CD8-positive, alpha-beta memory T cell (primary cell): ENCODE data around the gene CCDC66. TPM values are rescaled to one million over a fixed set of nuclear protein-coding genes. Genes with fewer than 3 reads are reported as not detected.

Experiments used
- CTCF ChIA-PET: fragments of 350-600 bp; sonication (Branson Sonifier 250); formaldehyde crosslinking; loops from one replicate; lab custom pipeline; 2021; ENCODE audit warnings: antibody characterized with exemption; lab: Charles Lee
- POLR2A ChIA-PET: fragments of 350-600 bp; sonication (Branson Sonifier 250); formaldehyde crosslinking; loops from one replicate; lab custom pipeline; 2021; ENCODE audit warnings: antibody characterized with exemption; lab: Charles Lee
- DNase-seq, 5 donors: peaks; one replicate each; pipeline versions ENCODE4 v3.0.0 to v3.0.0-alpha.2; 2020 to 2022; ENCODE audit warnings: mixed read lengths in 1 of 5
- H3K27ac ChIP-seq: one replicate; pipeline ENCODE4 v1.7.0; 2013; ENCODE audit warnings: low read depth, mild to moderate bottlenecking, low read length, moderate library complexity
- H3K27me3 ChIP-seq: 2 replicates; pipeline ENCODE4 v1.7.0; 2013; ENCODE audit warnings: low read length, mild to moderate bottlenecking; ENCODE audit not compliant: insufficient read depth, poor library complexity, severe bottlenecking
- H3K36me3 ChIP-seq: 2 replicates; pipeline ENCODE4 v1.7.0; 2013; ENCODE audit warnings: mild to moderate bottlenecking, low read length, moderate library complexity; ENCODE audit not compliant: insufficient read depth
- H3K4me1 ChIP-seq: 2 replicates; pipeline ENCODE4 v1.7.0; 2013; ENCODE audit warnings: mild to moderate bottlenecking, low read length, moderate library complexity; ENCODE audit not compliant: insufficient read depth
- H3K4me3 ChIP-seq: 2 replicates; pipeline ENCODE4 v1.7.0; 2013; ENCODE audit warnings: mild to moderate bottlenecking, low read length
- H3K9me3 ChIP-seq: 2 replicates; pipeline ENCODE4 v1.7.0; 2013; ENCODE audit warnings: mild to moderate bottlenecking, low read length
- H3K27ac Mint-ChIP-seq, 8 donors: one replicate each; pipeline ENCODE4 v1.8.0; 2020 to 2021; ENCODE audit warnings: mixed read lengths in 8 of 8, mild to moderate bottlenecking in 6 of 8, inconsistent platforms in 3 of 8, moderate library complexity in 3 of 8
- H3K27me3 Mint-ChIP-seq, 2 donors: one replicate each; pipeline ENCODE4 v1.8.0; 2020 to 2021; ENCODE audit warnings: mixed read lengths in 2 of 2, mild to moderate bottlenecking in 1 of 2, moderate library complexity in 1 of 2
- H3K36me3 Mint-ChIP-seq, 3 donors: one replicate each; pipeline ENCODE4 v1.8.0; 2020 to 2021; ENCODE audit warnings: mixed read lengths in 3 of 3, inconsistent platforms in 1 of 3, mild to moderate bottlenecking in 1 of 3
- H3K4me1 Mint-ChIP-seq, 3 donors: one replicate each; pipeline ENCODE4 v1.8.0; 2020 to 2021; ENCODE audit warnings: mixed read lengths in 3 of 3, inconsistent platforms in 1 of 3, mild to moderate bottlenecking in 1 of 3
- H3K4me3 Mint-ChIP-seq, 7 donors: one replicate each; pipeline ENCODE4 v1.8.0; 2020 to 2021; ENCODE audit warnings: mixed read lengths in 7 of 7, mild to moderate bottlenecking in 6 of 7, moderate library complexity in 4 of 7, inconsistent platforms in 2 of 7
- H3K9me3 Mint-ChIP-seq, 5 donors: one replicate each; pipeline ENCODE4 v1.8.0; 2020 to 2022; ENCODE audit warnings: mixed read lengths in 5 of 5, mild to moderate bottlenecking in 3 of 5, moderate library complexity in 2 of 5, inconsistent platforms in 1 of 5
- polyA plus RNA-seq: library from polyadenylated mRNA; unstranded; fragments of 300-500 nt; fragmentation: Illumina TruSeq; gene quantifications from one replicate; pipeline ENCODE4 v1.2.3, GENCODE V29; 2021
- total RNA-seq, 2 experiments: library from RNA; stranded (reverse); gene quantifications; one replicate each; pipeline ENCODE4 v1.2.3, GENCODE V29; 2021

CCDC66 gene
- total RNA-seq (10 to 100 TPM; 35.7 to 38.7 TPM), polyA plus RNA-seq (25.0 TPM)

DNA sequence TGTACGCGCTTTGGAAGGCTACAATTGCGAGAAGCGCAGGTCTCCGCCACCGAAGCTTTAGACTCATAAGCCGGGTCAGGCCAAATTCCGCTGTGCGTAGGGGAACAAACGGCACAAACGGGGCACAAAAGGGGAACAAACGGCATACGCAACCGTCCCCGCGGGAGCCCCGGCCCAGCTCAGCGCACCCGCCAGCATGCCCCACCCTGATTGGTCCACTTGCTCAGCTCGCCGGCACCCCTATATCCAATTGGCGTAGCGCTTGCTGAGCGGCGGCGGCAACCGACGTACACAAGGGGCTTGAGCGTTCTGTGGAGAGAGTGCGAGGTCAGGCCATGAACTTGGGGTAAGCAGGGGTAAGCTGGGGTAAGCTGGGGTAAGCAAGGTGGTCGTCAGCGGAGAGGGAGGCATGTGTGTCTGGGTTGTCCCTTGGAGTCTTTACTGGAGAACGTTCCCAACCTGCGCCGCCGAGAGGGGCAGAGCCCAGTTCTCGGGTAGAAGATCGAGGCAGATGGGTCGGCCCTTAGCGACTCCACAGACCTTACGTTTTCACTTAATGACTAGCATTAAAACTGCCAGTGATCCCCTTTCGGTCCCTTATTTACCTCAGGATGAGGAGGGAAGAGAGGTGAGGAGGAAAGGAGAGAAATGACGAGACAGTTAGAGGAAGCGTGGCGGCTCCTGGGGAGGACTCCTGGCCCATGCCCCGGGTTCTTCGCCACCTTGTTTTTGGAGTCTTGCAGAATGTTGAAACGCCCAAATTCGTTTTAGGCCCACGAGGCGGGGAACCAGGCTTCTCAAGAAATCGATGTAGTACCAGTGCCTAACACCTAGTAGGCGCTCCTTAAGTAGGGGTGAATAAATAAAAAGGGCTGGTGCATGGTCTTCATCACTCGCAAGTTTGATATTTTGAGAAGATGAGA lies at the start of gene CCDC66:
Gene CCDC66, plus strand, starts transcription at position 268 of the 923 bp plus-strand sequence. Its CDS starts 68 bp downstream, at position 336.
- Mint-ChIP-seq H3K4me3 (peak within 1 kb of the TSS; percentile 93 to 99 (median 98)), H3K4me1 (peaks cover 32 to 44% (median 44%) of the 10 kb centered on the region in 3 donors), H3K9me3 (no peaks in the 10 kb centered on the region), H3K36me3 (peaks cover 0 to 43% (median 10%) of the 10 kb centered on the region in 3 donors), H3K27ac (peak within 1 kb of the TSS; percentile 97 to 100 (median 99)), H3K27me3 (peaks cover 5 to 8% of the 10 kb centered on the region in 2 donors)
- CTCF ChIA-PET, result interaction anchor here (0.8 to 1.1 kb wide), 5 partner anchors 14 to 243 kb away, joined by 3 to 5 read pairs (median 3); no protein-coding TSS in a partner anchor
- no peaks in the 10 kb centered on the region for H3K9me3 ChIP-seq
- peaks cover 14% of the 10 kb centered on the region for H3K36me3 ChIP-seq
- peak; percentile 90 to 96 (median 91) for DNase-seq
- peak within 1 kb of the TSS; percentile 98 for H3K27ac ChIP-seq
- no peaks in the 10 kb centered on the region for H3K27me3 ChIP-seq
- POLR2A ChIA-PET, result interaction anchor here (0.6 to 1.6 kb wide), 13 partner anchors 9 to 1041 kb away, joined by 3 to 12 read pairs (median 3); partner anchors contain the start of gene TASOR
- peaks cover 26% of the 10 kb centered on the region for H3K4me1 ChIP-seq
- H3K4me3 ChIP-seq, result peak within 1 kb of the TSS; percentile 94

DNA sequence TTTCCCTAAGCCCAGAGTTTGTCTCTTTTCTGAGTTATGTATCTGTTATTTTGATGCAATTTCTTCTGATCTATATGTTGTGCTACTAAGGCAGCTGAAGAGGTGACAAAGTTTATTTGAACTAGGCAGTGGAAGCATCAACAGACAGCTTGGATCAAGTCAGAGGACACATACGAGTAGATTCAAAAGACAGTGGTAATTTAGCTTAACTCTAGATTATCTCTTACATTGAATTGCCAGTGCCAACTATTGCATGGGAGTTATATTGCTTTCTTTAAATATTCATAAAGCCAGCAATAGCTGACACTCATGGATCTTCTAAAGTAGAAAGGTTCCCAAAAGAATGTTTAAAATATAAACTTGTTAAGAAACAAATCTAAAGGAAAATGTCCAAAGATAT lies 37.3 kb upstream of the CCDC66 start:
- no peaks in the 10 kb centered on the region for H3K27me3 ChIP-seq
- H3K36me3 ChIP-seq, result no peaks in the 10 kb centered on the region
- no peak for DNase-seq
- Mint-ChIP-seq H3K4me1 (no peaks in the 10 kb centered on the region), H3K4me3 (no peak overlapping the region), H3K36me3 (peaks cover 0 to 4% (median 0%) of the 10 kb centered on the region in 3 donors), H3K9me3 (no peaks in the 10 kb centered on the region), H3K27ac (no peak overlapping the region), H3K27me3 (peaks cover 11 to 53% of the 10 kb centered on the region in 2 donors)
- H3K4me1 ChIP-seq, result no peaks in the 10 kb centered on the region
- no peak overlapping the region for H3K4me3 ChIP-seq
- ChIA-PET POLR2A (no interaction called here), CTCF (no interaction called here)
- no peak overlapping the region for H3K27ac ChIP-seq
- H3K9me3 ChIP-seq, result no peaks in the 10 kb centered on the region

DNA sequence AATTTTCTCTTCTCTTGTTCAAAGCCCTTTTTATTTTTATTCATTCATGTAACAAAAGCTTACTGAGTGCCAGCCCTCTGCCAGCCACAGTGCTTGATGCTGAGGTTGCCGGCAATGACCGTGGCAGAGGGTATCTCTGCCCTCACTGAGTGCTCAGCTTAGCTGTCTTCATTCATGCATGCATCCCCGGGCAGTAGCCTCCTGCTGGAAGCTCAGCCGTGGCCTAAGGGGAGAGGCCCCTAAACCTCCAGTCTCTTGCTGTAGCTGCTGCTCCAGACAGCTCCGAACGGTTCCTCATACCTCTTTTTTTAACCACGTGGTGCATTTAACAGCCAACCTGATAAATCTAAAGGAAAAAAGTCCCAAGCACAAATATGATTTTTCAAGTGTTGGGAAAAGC lies 34.6 kb upstream of the CCDC66 start:
- no peaks in the 10 kb centered on the region for H3K4me1 ChIP-seq
- Mint-ChIP-seq H3K27ac (no peak overlapping the region), H3K4me1 (no peaks in the 10 kb centered on the region), H3K27me3 (peaks cover 9 to 41% of the 10 kb centered on the region in 2 donors), H3K9me3 (no peaks in the 10 kb centered on the region), H3K4me3 (no peak overlapping the region), H3K36me3 (peaks cover 0 to 4% (median 0%) of the 10 kb centered on the region in 3 donors)
- DNase-seq, result no peak
- H3K27ac ChIP-seq, result no peak overlapping the region
- no peaks in the 10 kb centered on the region for H3K36me3 ChIP-seq
- ChIA-PET CTCF (no interaction called here), POLR2A (no interaction called here)
- H3K4me3 ChIP-seq, result no peak overlapping the region
- H3K27me3 ChIP-seq, result no peaks in the 10 kb centered on the region
- no peaks in the 10 kb centered on the region for H3K9me3 ChIP-seq

DNA sequence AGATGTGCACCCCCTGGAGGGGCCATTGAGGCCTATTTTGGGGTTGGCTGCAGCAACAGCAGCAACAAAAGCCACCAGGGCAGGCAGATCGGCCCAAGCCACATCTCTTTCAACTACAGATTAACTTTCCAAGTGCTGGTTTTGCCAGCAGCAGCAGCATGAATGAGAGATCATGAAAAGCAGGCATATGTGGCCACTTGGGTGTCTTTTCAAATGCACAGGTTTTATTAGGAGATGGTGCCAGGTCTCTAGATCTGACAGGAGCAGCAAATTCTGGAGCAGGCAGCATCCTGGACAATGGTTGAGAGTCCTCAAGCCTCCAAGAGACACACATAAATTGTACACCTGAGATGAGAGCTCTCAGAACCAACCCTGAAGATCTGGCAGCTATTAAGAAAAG lies 31.7 kb upstream of the CCDC66 start:
- no peak overlapping the region for H3K27ac Mint-ChIP-seq
- no peaks in the 10 kb centered on the region for H3K36me3 ChIP-seq
- CTCF ChIA-PET, result no interaction called here

DNA sequence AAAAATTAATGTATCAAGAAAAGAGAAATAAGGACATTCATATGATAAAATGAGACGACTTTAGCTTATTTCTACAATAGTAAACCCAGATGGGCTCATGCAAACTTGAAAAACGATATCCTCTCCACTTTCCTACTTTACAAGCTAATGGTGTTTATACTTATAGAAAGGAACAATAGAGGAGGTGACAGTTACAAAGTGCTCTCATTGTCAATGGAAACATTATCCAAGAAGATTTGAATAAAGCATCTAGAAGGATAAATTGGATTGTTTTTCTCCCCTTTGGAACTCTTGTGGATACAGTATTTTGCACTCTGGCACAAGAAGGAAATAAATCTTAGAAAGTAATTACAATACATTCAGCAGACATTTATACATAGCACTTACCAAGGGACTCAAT lies 20.2 kb upstream of the CCDC66 start:
- no peaks in the 10 kb centered on the region for H3K9me3 ChIP-seq
- DNase-seq, result no peak
- H3K27ac ChIP-seq, result no peak overlapping the region
- no peaks in the 10 kb centered on the region for H3K4me1 Mint-ChIP-seq
- ChIA-PET CTCF (no interaction called here), POLR2A (no interaction called here)
- H3K36me3 Mint-ChIP-seq, result peaks cover 0 to 9% (median 1%) of the 10 kb centered on the region in 3 donors
- H3K9me3 Mint-ChIP-seq, result peaks cover 2 to 10% (median 7%) of the 10 kb centered on the region in 5 donors
- no peak overlapping the region for H3K4me3 ChIP-seq
- H3K4me1 ChIP-seq, result no peaks in the 10 kb centered on the region
- H3K27me3 ChIP-seq, result no peaks in the 10 kb centered on the region
- H3K36me3 ChIP-seq, result no peaks in the 10 kb centered on the region
- H3K27me3 Mint-ChIP-seq, result peaks cover 5 to 25% of the 10 kb centered on the region in 2 donors
- no peak overlapping the region for H3K27ac Mint-ChIP-seq
- no peak overlapping the region for H3K4me3 Mint-ChIP-seq

More for the DNA sequence above, 31.7 kb upstream of the CCDC66 start:
- H3K4me1 Mint-ChIP-seq, result no peaks in the 10 kb centered on the region
- H3K9me3 Mint-ChIP-seq, result no peaks in the 10 kb centered on the region
- Histone ChIP-seq H3K27ac (no peak overlapping the region), H3K27me3 (no peaks in the 10 kb centered on the region), H3K9me3 (no peaks in the 10 kb centered on the region), H3K4me3 (no peak overlapping the region), H3K4me1 (no peaks in the 10 kb centered on the region)
- peaks cover 8 to 22% of the 10 kb centered on the region in 2 donors for H3K27me3 Mint-ChIP-seq
- H3K36me3 Mint-ChIP-seq, result peaks cover 0 to 4% (median 0%) of the 10 kb centered on the region in 3 donors
- no peak overlapping the region for H3K4me3 Mint-ChIP-seq
- no peak for DNase-seq
- POLR2A ChIA-PET, result no interaction called here

DNA sequence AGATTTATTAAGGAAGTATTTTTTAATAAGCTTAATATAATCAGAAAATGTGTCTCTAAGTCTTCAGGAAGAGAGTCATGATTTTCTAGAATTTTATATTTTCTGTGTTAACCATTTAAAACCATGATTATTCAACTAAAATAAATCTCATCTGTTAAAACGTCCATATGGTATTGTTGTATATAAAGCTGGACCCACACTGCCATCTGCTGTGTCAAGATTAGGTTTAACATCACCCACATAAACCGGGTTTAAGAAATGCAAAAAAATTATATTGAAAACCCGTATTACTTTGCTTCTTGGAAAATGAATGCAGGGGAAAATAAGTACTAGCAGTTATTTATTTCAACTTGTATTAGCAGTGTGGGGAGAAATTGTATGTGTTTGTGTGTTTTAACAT lies 9.5 kb upstream of the CCDC66 start:
- Histone ChIP-seq H3K4me3 (no peak overlapping the region), H3K27ac (no peak overlapping the region), H3K36me3 (no peaks in the 10 kb centered on the region), H3K27me3 (peaks cover 6% of the 10 kb centered on the region), H3K4me1 (no peaks in the 10 kb centered on the region), H3K9me3 (no peaks in the 10 kb centered on the region)
- peaks cover 10 to 34% of the 10 kb centered on the region in 2 donors for H3K27me3 Mint-ChIP-seq
- DNase-seq, result no peak
- H3K4me3 Mint-ChIP-seq, result no peak overlapping the region
- H3K9me3 Mint-ChIP-seq, result peaks cover 0 to 3% (median 0%) of the 10 kb centered on the region in 5 donors
- no peak overlapping the region for H3K27ac Mint-ChIP-seq
- H3K36me3 Mint-ChIP-seq, result peaks cover 0 to 17% (median 2%) of the 10 kb centered on the region in 3 donors
- no peaks in the 10 kb centered on the region for H3K4me1 Mint-ChIP-seq
- ChIA-PET POLR2A (no interaction called here), CTCF (no interaction called here)

DNA sequence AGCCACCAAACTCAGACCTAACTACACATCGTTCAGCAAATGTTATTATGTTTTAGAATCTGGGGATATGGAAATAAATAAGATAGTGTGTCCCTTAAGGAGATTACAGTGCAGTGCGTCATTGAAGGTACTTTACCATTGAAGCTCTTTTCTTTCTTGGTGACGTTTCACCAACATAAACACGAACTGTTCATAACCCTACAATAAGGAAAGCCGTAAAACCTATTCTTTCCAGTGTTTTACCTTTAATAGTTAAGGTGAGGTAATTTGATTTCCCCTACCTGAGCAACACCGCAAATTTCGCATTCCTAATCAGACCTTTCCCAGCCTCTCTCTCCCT lies 826 bp downstream of the CCDC66 start:
- ChIA-PET POLR2A (interaction anchor here (1.2 kb wide), 1 partner anchor 39 kb away, joined by 9 read pairs; no protein-coding TSS in a partner anchor), CTCF (no interaction called here)
- Mint-ChIP-seq H3K27ac (peak overlapping the region; percentile 97 to 100 (median 99)), H3K9me3 (no peaks in the 10 kb centered on the region), H3K27me3 (peaks cover 5 to 8% of the 10 kb centered on the region in 2 donors), H3K4me1 (peaks cover 32 to 44% (median 44%) of the 10 kb centered on the region in 3 donors), H3K36me3 (peaks cover 0 to 44% (median 10%) of the 10 kb centered on the region in 3 donors), H3K4me3 (peak overlapping the region; percentile 93 to 99 (median 98))
- Histone ChIP-seq H3K4me1 (peaks cover 26% of the 10 kb centered on the region), H3K27ac (peak overlapping the region; percentile 98), H3K4me3 (peak overlapping the region; percentile 94), H3K9me3 (no peaks in the 10 kb centered on the region), H3K27me3 (no peaks in the 10 kb centered on the region), H3K36me3 (peaks cover 14% of the 10 kb centered on the region)
- DNase-seq, result no peak

DNA sequence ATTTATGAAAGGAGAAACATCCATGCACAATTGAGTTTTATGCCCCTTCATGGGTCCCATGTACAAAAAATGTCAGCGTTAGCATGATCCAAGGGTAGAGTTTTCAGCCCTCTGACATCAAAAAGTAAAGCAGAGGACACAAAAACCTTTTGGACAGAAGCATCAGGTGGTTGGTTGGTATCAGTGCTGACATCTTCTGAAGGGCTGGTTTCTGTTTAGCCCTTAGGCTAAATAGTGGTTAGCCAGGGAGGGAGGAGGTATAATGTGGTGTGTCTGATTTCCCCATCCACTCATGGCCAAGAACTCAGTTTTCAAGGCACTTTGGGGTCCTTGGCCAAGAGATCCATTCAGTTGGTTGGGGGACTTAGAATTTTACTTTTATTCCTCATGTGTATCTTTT lies 16.5 kb downstream of the CCDC66 start:
- no peaks in the 10 kb centered on the region for H3K9me3 ChIP-seq
- H3K9me3 Mint-ChIP-seq, result no peaks in the 10 kb centered on the region
- no peak overlapping the region for H3K4me3 Mint-ChIP-seq
- H3K4me1 ChIP-seq, result no peaks in the 10 kb centered on the region
- H3K4me1 Mint-ChIP-seq, result peaks cover 32 to 45% (median 37%) of the 10 kb centered on the region in 3 donors
- DNase-seq, result no peak
- peak overlapping the region in 1 of 8 donors; percentile 63 for H3K27ac Mint-ChIP-seq
- H3K27ac ChIP-seq, result no peak overlapping the region
- H3K27me3 ChIP-seq, result no peaks in the 10 kb centered on the region
- ChIA-PET CTCF (interaction anchor here (0.6 kb wide), 1 partner anchor 32 kb away, joined by 3 read pairs; no protein-coding TSS in a partner anchor), POLR2A (no interaction called here)
- H3K36me3 Mint-ChIP-seq, result peaks cover 27 to 76% (median 34%) of the 10 kb centered on the region in 3 donors
- peaks cover 19% of the 10 kb centered on the region for H3K36me3 ChIP-seq
- no peaks in the 10 kb centered on the region for H3K27me3 Mint-ChIP-seq
- no peak overlapping the region for H3K4me3 ChIP-seq
